ENCODE measurements around the gene NDST4.

NDST4 gene

GRCh38 chr4:115113506-115114106 lies at the start of gene NDST4:
NDST4 (minus strand) TSS chr4:115113620; CDS start chr4:115077036, 36,584 bp downstream.
- no peak within 1 kb of the TSS for H3K4me3 ChIP-seq (replicated peaks; ENCODE audit: low read depth, low read length)
- DNase-seq (ENCODE audit: low read depth), result peak; percentile 3
- no peak for TF ChIP-seq CTCF (IDR thresholded peaks at IDR 0.05; ENCODE audit: low read length, missing control alignments)

DNA sequence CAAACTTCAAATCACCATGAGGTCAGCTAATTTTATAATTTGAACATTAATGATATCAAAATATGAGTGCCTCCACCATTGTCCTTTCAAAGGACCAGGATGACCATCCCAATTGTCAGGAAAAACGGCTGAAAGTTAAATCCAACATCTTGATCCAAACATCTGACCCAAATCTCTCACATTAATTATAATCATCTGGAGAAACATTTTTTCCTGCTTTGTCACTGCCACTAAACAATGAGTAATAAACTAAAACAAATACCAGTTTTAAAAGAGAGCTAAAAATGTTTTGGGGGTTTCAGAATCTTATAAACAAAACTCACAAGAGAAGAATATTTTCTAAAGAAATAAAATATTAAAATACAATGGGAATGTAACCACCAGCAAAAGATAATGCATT lies 45.7 kb upstream of the NDST4 start:
- TF ChIP-seq CTCF (IDR thresholded peaks at IDR 0.05; ENCODE audit: low read length, missing control alignments), result no peak
- no peak for DNase-seq (ENCODE audit: low read depth)
- no peak overlapping the region for H3K4me3 ChIP-seq (replicated peaks; ENCODE audit: low read depth, low read length)

DNA sequence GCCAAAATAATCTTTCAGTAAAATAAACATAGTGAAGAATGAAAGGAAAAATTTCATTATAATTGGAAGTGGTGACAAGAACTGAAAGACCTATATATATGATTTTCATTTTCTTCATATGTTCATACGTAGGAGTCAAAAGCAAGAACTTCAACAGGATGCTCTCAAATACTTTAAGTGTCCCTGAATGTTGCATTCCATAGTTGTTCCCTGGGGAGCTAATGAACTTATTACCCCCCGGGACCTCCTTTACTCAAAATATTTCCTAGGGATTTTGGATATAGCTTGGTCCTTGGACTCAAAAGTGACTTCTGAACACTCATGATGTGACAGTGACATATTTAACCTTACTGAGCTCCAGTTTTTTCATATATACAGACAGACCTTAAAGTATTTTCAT lies 44.9 kb upstream of the NDST4 start:
- no peak for DNase-seq (ENCODE audit: low read depth)
- no peak for TF ChIP-seq CTCF (IDR thresholded peaks at IDR 0.05; ENCODE audit: low read length, missing control alignments)
- no peak overlapping the region for H3K4me3 ChIP-seq (replicated peaks; ENCODE audit: low read depth, low read length)

- no peak for DNase-seq (ENCODE audit: low read depth)
- TF ChIP-seq CTCF (IDR thresholded peaks at IDR 0.05; ENCODE audit: low read length, missing control alignments), result no peak
These were observed 41.4 kb upstream of the NDST4 start for GRCh38 chr4:115154826-115155225.

DNA sequence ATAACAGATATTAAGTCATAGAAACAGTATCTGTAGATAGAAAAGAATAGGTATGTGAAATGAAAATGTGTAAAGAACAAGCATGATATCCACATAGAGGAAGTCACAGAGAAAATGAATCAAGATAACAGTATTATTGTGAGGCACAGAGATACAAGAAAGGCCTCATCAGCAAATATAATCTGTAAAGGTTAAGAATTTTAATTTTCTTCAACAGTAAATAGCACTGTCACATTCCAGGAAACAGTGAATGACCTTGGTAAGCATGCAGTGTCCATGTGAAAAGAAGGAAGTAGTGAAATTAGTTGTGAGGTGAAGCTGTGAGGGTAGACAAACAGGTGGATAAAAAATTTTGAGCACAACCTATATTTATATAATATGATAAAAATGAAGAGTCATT lies 39.5 kb upstream of the NDST4 start:
- TF ChIP-seq CTCF (IDR thresholded peaks at IDR 0.05; ENCODE audit: low read length, missing control alignments), result no peak
- H3K4me3 ChIP-seq (replicated peaks; ENCODE audit: low read depth, low read length), result no peak overlapping the region

More at GRCh38 chr4:115154826-115155225, 41.4 kb upstream of the NDST4 start:
- no peak overlapping the region for H3K4me3 ChIP-seq (replicated peaks; ENCODE audit: low read depth, low read length)

DNA sequence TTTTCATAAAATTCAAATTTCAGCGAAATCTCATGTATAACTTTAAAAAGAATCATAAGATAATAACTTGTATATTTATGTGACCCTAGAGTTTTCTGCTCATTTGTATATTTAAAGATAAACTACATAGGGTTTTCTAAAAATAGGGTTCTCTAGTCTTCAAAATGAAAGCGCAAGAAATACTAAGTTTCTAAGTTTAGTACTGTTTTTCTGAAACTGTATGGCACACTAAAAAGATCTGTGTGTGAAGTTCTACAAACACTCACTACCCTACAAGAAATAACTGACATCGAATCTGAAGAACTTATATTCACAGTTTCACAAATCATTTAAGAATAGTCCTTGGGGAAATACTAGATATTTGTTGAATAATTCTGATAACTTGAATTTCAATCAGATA lies 38.7 kb upstream of the NDST4 start:
- no peak overlapping the region for H3K4me3 ChIP-seq (replicated peaks; ENCODE audit: low read depth, low read length)
- no peak for TF ChIP-seq CTCF (IDR thresholded peaks at IDR 0.05; ENCODE audit: low read length, missing control alignments)
- DNase-seq (ENCODE audit: low read depth), result no peak

More for the DNA sequence above, 39.5 kb upstream of the NDST4 start:
- no peak for DNase-seq (ENCODE audit: low read depth)

DNA sequence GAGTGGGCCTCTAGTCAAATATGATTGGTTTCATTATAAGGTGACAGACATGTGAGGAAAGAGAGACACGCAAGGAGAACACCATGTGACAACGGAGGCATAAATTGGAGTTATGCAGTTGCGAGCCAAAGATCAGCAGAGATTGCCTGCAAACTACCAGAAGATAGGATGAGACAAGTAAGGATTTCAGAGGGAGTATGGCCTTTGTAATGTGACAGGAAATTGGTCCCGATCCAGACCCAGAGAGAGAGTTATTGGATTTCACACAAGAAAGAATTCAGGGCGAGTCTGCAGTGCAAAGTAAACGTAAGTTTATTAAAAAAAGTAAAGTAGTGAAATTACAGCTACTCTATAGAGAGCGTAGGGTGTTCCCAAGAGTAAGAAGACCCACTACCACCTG lies 35.7 kb upstream of the NDST4 start:
- no peak overlapping the region for H3K4me3 ChIP-seq (replicated peaks; ENCODE audit: low read depth, low read length)
- TF ChIP-seq CTCF (IDR thresholded peaks at IDR 0.05; ENCODE audit: low read length, missing control alignments), result no peak
- DNase-seq (ENCODE audit: low read depth), result no peak
